ENCODE data around the gene TAGLN.
"Not testable (repeated sequence)": the region's sequence is repeated elsewhere in the genome, so short reads cannot be mapped to it uniquely, and the experiment has no call there.

TAGLN gene

DNA sequence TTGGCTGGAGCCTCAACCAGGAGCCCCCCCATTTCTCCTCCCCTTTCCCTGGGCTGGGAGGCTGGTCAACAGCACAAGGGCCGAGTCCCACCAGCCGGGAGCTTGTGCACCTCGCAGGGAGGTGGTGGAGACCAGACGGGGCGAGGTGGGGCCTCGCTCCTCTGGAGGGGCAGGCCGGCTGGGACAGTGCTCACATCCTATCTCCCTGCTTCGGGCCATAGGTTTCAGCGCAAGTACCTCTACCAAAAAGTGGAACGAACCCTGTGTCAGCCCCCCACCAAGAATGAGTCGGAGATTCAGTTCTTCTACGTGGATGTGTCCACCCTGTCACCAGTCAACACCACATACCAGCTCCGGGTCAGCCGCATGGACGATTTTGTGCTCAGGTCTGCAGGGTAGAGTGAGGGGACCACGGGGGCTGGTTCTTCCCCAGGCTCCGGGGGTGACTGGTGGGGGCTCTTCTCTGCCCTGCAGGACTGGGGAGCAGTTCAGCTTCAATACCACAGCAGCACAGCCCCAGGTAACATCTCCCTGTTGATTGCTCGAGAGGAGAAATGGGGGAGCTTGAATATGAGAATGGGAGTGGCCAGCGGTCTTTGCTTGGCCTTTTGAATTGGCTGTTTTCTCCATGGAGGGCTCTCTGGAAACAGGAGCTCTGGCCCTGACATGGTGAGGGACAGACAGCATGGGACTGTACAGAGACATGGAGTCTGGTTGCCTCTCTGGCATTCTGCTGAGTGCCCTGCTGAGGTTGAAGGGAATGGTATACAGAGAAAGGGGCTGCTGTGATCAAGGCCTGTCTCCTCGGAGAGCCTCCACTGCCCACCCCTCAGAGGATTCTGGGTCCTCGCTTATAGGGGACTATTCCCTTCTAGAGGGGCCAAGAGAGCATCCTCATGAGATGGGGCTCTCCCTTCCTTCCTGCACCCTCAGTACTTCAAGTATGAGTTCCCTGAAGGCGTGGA lies 17.3 kb upstream of the TAGLN start:
- DNase-seq, result no peak

- no peak for DNase-seq
Observed at GRCh38 chr11:117182551-117182935, 16.6 kb upstream of the TAGLN start.

DNA sequence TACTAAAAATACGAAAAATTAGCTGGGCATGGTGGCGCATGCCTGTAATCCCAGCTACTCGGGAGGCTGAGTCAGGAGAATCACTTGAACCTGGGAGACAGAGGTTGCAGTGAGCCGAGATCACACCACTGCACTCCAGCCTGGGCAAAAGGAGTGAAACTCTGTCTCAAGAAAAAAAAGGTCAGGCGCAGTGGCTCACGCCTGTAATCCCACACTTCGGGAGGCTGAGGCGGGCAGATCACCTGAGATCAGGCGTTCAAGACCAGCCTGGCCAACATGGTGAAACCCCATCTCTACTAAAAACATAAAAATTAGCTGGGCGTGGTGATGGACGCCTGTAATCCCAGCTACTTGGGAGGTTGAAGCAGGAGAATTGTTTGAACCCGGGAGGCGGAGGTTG lies 16.0 kb upstream of the TAGLN start:
- not testable (repeated sequence) for DNase-seq

- no peak for DNase-seq
Observed at GRCh38 chr11:117183724-117184349, 15.3 kb upstream of the TAGLN start.

DNA sequence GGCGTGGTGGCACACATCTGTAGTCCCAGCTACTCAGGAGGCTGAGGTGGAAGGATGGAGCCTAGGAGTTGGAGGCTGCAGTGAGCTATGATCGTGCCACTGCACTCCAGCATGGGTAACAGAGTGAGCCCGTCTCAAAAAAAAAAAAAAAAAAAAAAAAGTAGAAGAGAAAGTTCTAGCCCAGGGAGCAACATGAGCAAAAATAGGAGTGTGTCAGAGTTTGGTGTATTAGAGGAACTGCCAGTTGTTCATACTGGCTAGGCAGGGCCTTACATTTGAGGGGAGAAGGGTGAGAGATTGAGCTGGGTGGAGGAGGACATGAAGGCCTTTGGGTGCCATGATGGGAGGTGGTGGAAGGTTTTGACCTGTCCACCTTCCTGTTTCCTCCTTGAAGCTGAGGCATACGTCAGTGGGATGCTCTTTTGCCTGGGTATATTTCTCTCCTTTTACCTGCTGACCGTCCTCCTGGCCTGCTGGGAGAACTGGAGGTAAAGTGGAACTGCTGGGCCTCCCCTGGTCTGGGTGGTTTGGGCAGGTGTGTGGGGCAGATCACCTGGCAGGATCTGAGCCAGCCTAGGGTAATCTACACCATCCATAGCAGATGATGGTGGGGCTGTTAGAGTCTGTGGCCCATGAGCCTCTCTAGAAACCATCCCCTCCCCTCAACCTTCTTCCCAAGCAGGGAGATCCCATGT lies 13.3 kb upstream of the TAGLN start:
- DNase-seq, result no peak

GRCh38 chr11:117186431-117186761 lies 12.8 kb upstream of the TAGLN start:
- DNase-seq, result no peak

DNA sequence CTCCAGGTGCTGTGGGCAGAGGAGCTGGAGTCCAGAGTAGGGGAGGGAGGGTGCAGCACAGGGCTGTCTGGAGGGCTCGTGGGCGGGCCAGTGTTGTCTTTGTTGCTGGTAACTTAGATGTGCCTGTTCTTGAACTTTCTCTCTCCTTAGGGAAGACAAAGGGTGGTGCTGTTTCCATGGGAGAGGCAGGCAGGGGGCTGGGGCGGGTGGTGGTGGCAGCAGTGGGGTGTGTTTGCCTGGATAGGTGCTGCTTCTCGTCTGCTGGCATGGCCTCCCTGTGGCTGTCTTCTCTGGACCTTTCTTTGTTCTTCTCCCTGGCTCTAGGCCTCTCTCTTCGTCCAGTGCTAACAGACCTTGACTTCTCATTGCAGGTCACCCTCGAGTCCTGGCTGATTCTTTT lies 12.2 kb upstream of the TAGLN start:
- DNase-seq, result no peak

DNA sequence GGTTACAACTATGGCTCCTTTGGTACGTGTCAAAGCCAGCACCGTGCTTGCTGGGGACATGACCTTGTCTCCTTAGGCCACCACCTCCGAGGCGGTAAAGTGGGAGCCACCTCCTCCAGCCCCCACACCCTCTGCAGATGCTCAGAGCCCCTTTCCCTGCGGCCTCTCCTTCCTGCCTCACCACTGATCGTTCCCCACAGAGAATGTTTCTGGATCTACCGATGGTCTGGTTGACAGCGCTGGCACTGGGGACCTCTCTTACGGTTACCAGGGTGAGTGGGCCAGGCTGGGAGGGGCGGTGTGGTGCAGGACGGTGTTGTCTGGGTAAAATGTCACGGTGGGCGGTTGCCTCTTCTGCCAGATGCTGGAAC lies 11.8 kb upstream of the TAGLN start:
- no peak for DNase-seq

- no peak for DNase-seq
Observed at GRCh38 chr11:117187799-117188481, 11.2 kb upstream of the TAGLN start.

GRCh38 chr11:117188620-117189081 lies 10.5 kb upstream of the TAGLN start:
- DNase-seq, result no peak

DNA sequence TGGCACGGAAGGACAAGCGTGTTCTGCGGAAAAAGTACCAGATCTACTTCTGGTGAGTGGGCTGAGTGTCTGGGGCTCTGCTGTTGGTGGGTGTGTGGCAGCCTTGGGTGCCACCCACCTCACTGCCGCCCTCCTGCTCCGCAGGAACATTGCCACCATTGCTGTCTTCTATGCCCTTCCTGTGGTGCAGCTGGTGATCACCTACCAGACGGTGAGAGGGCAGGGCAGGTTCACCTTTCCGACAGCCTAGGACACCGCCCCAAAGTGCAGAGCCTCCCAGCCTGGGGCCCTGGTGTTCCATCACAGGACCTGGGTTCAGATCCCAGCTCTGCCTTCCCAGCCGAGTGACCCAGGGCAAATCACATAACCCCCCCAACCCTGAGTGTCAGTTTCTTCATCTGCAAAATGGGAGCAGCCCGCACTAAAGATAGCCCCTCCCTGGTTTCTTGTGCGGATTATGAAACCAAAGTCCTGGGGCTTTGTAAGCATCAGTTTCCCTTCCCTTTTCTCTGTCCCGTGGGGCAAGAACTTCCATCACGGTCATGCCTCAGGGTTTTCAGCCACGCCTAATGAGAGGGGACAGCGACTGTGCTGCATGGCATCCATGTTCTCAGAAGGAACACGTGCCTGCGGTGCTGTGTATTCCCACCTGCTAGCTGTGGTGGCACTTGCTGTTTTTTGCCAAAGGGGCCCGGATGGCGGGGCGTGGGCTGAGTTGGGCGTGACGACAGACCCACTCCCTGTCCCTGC lies 9.8 kb upstream of the TAGLN start:
- DNase-seq, result no peak

DNA sequence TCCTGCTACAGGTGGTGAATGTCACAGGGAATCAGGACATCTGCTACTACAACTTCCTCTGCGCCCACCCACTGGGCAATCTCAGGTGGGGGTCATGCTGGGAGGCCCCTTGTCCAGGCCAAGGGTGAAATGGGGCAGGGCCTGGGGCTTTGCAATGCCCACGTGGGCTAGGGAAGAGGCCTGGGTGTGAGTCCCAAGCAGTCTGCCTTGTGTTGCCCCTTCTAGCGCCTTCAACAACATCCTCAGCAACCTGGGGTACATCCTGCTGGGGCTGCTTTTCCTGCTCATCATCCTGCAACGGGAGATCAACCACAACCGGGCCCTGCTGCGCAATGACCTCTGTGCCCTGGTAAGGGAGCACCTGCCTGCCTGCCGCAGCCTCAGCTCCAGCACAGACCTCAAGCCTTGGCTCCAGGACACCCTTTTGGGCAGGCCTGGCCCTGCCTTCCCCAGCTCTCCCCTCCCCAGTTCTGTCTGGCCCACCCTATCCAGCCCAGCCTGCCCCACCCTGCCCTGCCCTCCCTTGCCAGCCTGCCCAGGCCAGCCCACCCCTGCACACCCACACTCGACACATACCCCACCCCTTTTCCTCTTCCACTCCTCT lies 9.1 kb upstream of the TAGLN start:
- no peak for DNase-seq

- DNase-seq, result no peak
Observed at GRCh38 chr11:117191680-117192400, 7.3 kb upstream of the TAGLN start.

DNA sequence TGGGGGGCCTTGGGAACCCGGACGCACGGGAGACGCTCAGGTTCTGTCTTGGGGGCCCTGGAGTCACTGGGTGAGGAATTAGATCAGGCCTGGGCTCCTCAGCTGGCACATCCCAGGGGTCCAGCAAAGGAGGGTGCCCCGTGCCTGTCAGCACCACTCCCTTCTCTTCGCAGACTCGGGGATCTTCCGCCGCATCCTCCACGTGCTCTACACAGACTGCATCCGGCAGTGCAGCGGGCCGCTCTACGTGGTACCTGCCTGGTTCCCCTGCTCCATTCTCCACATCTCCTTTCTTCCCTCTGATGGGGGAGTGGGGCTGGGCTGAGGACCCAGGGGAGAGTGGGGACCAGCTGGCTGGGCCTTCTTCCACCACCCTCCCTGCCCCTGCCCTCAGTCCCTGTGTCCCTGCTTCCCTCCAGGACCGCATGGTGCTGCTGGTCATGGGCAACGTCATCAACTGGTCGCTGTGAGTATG lies 6.7 kb upstream of the TAGLN start:
- DNase-seq, result no peak

DNA sequence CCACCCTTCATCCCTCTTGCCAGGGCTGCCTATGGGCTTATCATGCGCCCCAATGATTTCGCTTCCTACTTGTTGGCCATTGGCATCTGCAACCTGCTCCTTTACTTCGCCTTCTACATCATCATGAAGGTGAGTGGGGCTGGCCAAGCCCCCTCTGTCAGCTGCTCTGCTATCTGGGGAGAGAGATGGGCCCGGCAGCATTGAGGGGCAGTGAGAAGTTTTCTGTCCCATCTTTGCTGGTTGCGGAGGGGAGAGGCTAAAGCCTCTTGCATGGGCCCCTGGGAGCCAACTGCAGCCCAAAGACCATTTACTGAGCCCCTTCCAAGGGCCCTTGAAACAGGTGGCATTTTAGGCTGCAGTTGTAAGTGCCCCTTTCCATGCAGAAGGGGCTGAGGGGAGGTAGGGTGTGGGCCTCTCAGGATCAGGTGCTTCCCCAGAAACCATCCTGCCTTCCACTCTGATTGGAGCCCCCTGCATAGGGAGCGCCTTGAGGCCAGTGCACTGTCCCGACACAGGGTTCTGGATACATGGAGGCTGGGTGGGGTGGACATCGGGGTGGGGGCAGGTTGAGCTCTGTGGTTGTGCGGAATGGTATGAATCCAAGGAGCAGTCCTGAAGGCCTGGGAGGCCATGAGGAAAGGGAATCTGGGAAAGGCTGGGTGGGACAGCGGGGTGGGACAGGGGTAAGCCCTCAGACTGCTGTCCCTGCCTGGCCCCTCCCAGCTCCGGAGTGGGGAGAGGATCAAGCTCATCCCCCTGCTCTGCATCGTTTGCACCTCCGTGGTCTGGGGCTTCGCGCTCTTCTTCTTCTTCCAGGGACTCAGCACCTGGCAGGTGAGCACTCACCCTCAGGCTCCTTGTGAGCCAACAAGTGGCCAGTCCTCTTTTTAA lies 5.8 kb upstream of the TAGLN start:
- no peak for DNase-seq

DNA sequence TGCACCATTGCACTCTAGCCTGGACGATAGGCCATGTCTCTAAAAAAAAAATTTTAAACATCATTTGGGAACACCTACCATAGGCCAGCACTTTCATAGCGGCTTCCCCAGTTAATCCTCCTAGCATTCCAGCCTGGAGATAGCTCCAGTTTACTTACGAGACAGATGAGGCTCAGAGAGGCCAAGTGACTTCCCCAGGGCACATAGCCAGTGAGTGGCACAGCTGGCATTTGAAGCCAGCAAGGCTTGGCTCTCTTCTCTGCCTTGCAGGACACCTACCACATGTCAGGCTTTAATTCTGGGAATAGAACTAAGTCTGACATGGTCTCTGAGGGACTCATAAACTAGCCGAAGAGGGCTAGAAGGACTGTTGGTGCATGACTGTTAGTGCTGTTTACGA lies 4.9 kb upstream of the TAGLN start:
- no peak for DNase-seq

DNA sequence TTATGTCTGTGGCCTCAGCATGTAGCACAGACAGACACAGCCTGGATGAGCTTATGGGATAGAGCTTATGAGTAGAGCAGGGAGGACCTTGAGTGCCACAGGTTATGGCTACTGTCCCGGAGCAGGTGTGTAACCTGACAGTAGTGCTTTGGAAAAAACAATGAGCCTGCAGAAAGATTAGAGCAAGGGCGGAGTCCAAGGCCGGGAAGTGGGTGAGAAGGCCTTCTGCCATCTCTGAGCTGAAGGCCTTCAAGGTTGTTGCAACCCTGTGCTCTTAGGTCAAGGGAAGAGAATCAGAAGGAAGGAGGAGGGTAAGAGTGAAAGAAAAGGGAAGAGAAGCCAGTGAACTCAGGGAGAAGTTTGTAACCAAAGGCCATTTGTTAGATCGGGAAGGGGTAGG lies 3.9 kb upstream of the TAGLN start:
- DNase-seq, result no peak

- DNase-seq, result no peak
Observed at GRCh38 chr11:117195761-117196160, 3.4 kb upstream of the TAGLN start.

GRCh38 chr11:117197006-117197405 lies 2.2 kb upstream of the TAGLN start:
- DNase-seq, result no peak
